Chondrocyte (in vitro differentiated cells): Measurements from ENCODE around the gene COL4A2. TPM values are rescaled to one million over a fixed set of nuclear protein-coding genes. Genes with fewer than 3 reads are reported as not detected.
A peak's percentile ranks its signal among the peaks of the same experiment; 100 is the strongest.

ENCODE experiments used
- DNase-seq: peaks from one replicate; pipeline ENCODE4 v3.0.0; 2021; ENCODE audit warnings: mixed read lengths, low spot score
- H3K27ac Mint-ChIP-seq: one replicate; pipeline ENCODE4 v1.8.0; 2021; ENCODE audit warnings: mild to moderate bottlenecking, moderate library complexity, mixed read lengths; ENCODE audit not compliant: unreplicated experiment
- H3K27me3 Mint-ChIP-seq: 2 replicates; pipeline ENCODE4 v1.8.0; 2021; ENCODE audit warnings: low read depth, mixed read lengths
- H3K36me3 Mint-ChIP-seq: 2 replicates; pipeline ENCODE4 v1.8.0; 2021; ENCODE audit warnings: low read depth, mixed read lengths
- H3K4me1 Mint-ChIP-seq: 2 replicates; pipeline ENCODE4 v1.8.0; 2021; ENCODE audit warnings: low read depth, mild to moderate bottlenecking, mixed read lengths
- H3K4me3 Mint-ChIP-seq: one replicate; pipeline ENCODE4 v1.8.0; 2021; ENCODE audit warnings: mild to moderate bottlenecking, moderate library complexity, mixed read lengths; ENCODE audit not compliant: unreplicated experiment
- H3K9me3 Mint-ChIP-seq: 2 replicates; pipeline ENCODE4 v1.8.0; 2021; ENCODE audit warnings: low read depth, mixed read lengths
- CTCF ChIP-seq: fragments of 200-600 bp; sonication (generic); IDR thresholded peaks from 2 replicates; pipeline ENCODE4 v1.5.0; 2021; ENCODE audit warnings: antibody characterized with exemption, mild to moderate bottlenecking, moderate library complexity
- total RNA-seq: library from RNA; stranded (reverse); gene quantifications from 3 replicates; pipeline ENCODE4 v1.2.1, GENCODE V29; 2021

COL4A2 gene
- total RNA-seq, 1 donor from 2014 or later: 2,366 TPM

DNA sequence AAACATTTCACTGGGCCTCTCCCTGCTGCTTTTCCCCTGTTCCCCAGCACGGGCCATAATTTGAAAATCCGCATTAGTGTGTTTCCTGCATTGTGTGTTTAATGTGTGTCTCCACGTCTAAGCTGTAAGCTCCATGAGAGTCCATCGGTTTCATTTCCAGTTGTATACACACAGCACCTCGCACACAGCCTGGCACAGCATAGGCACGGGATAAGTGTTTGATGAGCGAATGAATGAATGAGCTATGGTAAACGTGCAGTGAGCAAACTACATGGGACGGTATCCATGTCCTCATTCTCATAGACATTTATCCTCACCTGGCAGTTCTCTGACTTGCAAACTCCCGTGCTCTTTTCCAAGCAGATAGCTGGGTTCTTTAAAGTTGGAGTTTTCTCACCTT is 148.4 kb downstream of the COL4A2 start:
- no peaks in the 10 kb centered on the region for H3K9me3 Mint-ChIP-seq
- no peak overlapping the region for H3K27ac Mint-ChIP-seq
- no peak overlapping the region for H3K4me3 Mint-ChIP-seq
- DNase-seq: no peak
- peaks cover 46% of the 10 kb centered on the region for H3K36me3 Mint-ChIP-seq
- H3K27me3 Mint-ChIP-seq: no peaks in the 10 kb centered on the region
- no peak for TF ChIP-seq CTCF
- peaks cover 13% of the 10 kb centered on the region for H3K4me1 Mint-ChIP-seq

- Mint-ChIP-seq H3K4me1 (peaks cover 13% of the 10 kb centered on the region), H3K27ac (peak overlapping the region; percentile 75), H3K36me3 (peaks cover 46% of the 10 kb centered on the region), H3K9me3 (no peaks in the 10 kb centered on the region), H3K27me3 (no peaks in the 10 kb centered on the region), H3K4me3 (no peak overlapping the region)
- DNase-seq: no peak
- peak; percentile 89 for TF ChIP-seq CTCF
Observed at GRCh38 chr13:110455941-110456340, 148.9 kb downstream of the COL4A2 start.

DNA sequence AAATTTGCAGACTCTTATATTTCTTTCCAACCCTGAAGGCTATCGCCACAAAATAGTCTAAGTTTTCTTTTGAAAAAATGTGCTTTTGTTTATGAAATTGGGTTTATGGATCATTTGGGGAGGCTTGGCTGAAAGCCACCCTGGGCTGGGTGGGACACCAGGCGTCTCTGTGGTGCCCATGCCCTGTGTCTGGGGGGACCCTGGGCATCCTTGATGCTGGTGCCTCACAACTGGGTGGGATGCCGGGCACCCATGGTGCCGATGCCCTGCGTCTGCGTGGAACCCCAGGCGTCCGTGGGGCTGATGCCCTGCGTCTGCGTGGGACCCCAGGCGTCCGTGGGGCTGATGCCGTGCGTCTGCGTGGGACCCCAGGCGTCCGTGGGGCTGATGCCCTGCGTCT is 149.5 kb downstream of the COL4A2 start:
- Mint-ChIP-seq H3K36me3 (peaks cover 45% of the 10 kb centered on the region), H3K9me3 (no peaks in the 10 kb centered on the region), H3K27me3 (no peaks in the 10 kb centered on the region), H3K4me3 (no peak overlapping the region), H3K4me1 (peaks cover 13% of the 10 kb centered on the region), H3K27ac (no peak overlapping the region)
- no peak for TF ChIP-seq CTCF
- no peak for DNase-seq

DNA sequence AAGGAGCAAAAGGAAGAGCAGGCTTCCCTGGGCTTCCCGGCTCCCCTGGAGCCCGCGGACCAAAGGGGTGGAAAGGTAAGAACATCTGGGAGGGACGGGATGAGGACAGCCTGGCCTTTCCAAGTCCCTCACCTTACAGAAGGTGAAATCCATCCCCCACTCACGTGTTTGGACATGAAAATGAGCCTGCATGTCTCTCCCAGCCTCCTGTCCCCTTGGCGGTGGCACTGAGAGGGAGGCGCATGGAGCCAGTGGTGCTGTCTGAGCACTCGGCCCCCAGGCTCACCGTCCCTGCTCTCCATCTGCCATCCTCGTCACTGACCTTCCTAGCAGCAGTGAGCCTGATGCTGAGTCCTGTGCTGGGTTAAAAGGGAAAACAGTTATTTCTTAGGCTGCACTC is 150.3 kb downstream of the COL4A2 start:
- DNase-seq: no peak
- Mint-ChIP-seq H3K4me1 (peaks cover 13% of the 10 kb centered on the region), H3K9me3 (no peaks in the 10 kb centered on the region), H3K27ac (peak overlapping the region; percentile 27), H3K4me3 (no peak overlapping the region), H3K27me3 (no peaks in the 10 kb centered on the region), H3K36me3 (peaks cover 49% of the 10 kb centered on the region)
- no peak for TF ChIP-seq CTCF

GRCh38 chr13:110458017-110458416 is 150.9 kb downstream of the COL4A2 start:
- H3K27ac Mint-ChIP-seq: peak overlapping the region; percentile 1
- DNase-seq: no peak
- no peak for TF ChIP-seq CTCF
- no peaks in the 10 kb centered on the region for H3K27me3 Mint-ChIP-seq
- H3K4me1 Mint-ChIP-seq: peaks cover 17% of the 10 kb centered on the region
- H3K4me3 Mint-ChIP-seq: no peak overlapping the region
- peaks cover 54% of the 10 kb centered on the region for H3K36me3 Mint-ChIP-seq
- no peaks in the 10 kb centered on the region for H3K9me3 Mint-ChIP-seq
